ENCODE measurements around the gene HEATR5A. TPM values are rescaled to one million over a fixed set of nuclear protein-coding genes. Genes with fewer than 3 reads are reported as not detected.
"Not testable (repeated sequence)": the region's sequence is repeated elsewhere in the genome, so short reads cannot be mapped to it uniquely, and the experiment has no call there.

The HEATR5A gene
- total and polyA plus RNA-seq, 10 of the 15 experiments (the other 5 are each of a cell fraction or from before 2014, with no cell fraction given): 5.1 to 37.1 (median 13.8) TPM

DNA sequence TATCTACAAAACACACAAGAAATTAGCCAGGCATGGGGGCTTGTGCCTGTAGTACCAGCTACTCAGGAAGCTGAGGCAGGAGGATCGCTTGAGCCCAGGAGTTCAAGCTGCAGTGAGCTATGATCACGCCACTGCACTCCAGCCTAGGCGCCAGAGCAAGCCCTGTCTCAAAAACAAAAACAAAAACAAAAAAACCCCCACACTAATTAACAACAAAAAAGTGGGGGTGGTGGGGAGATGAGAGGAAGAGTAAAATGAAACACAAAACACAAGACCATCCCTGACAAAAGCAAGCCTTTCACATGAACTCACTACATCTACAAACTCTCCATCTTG, 158.9 kb downstream of the HEATR5A start (continued):
- TF ChIP-seq HCFC1 (IDR thresholded peaks at IDR 0.05; ENCODE audit: low read length): no peak
- no peak for TF ChIP-seq ZNF274 (IDR thresholded peaks at IDR 0.05; ENCODE audit: insufficient read depth, insufficient read length)
- TF ChIP-seq KDM1A (IDR thresholded peaks at IDR 0.05; ENCODE audit: borderline replicate concordance): no peak
- TF ChIP-seq ZNF622 (IDR thresholded peaks at IDR 0.05): no peak
- TF ChIP-seq, protein P1, sequence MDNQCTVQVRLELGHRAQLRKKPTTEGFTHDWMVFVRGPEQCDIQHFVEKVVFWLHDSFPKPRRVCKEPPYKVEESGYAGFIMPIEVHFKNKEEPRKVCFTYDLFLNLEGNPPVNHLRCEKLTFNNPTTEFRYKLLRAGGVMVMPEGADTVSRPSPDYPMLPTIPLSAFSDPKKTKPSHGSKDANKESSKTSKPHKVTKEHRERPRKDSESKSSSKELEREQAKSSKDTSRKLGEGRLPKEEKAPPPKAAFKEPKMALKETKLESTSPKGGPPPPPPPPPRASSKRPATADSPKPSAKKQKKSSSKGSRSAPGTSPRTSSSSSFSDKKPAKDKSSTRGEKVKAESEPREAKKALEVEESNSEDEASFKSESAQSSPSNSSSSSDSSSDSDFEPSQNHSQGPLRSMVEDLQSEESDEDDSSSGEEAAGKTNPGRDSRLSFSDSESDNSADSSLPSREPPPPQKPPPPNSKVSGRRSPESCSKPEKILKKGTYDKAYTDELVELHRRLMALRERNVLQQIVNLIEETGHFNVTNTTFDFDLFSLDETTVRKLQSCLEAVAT (IDR thresholded peaks at IDR 0.05): peak; percentile 86
- TF ChIP-seq, protein P2, sequence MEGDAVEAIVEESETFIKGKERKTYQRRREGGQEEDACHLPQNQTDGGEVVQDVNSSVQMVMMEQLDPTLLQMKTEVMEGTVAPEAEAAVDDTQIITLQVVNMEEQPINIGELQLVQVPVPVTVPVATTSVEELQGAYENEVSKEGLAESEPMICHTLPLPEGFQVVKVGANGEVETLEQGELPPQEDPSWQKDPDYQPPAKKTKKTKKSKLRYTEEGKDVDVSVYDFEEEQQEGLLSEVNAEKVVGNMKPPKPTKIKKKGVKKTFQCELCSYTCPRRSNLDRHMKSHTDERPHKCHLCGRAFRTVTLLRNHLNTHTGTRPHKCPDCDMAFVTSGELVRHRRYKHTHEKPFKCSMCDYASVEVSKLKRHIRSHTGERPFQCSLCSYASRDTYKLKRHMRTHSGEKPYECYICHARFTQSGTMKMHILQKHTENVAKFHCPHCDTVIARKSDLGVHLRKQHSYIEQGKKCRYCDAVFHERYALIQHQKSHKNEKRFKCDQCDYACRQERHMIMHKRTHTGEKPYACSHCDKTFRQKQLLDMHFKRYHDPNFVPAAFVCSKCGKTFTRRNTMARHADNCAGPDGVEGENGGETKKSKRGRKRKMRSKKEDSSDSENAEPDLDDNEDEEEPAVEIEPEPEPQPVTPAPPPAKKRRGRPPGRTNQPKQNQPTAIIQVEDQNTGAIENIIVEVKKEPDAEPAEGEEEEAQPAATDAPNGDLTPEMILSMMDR (IDR thresholded peaks at IDR 0.05 in 2 of 3, conservative IDR thresholded peaks at IDR 0.05 in 1 of 3; ENCODE audit: control insufficient read depth in 2 of 3, extremely low read depth in 1 of 3, insufficient read depth in 1 of 3, low read depth in 3 of 3, low read length in 3 of 3): no peak
- TF ChIP-seq HDAC2 (IDR thresholded peaks at IDR 0.05): no peak
- TF ChIP-seq, protein P3, sequence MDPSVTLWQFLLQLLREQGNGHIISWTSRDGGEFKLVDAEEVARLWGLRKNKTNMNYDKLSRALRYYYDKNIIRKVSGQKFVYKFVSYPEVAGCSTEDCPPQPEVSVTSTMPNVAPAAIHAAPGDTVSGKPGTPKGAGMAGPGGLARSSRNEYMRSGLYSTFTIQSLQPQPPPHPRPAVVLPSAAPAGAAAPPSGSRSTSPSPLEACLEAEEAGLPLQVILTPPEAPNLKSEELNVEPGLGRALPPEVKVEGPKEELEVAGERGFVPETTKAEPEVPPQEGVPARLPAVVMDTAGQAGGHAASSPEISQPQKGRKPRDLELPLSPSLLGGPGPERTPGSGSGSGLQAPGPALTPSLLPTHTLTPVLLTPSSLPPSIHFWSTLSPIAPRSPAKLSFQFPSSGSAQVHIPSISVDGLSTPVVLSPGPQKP (IDR thresholded peaks at IDR 0.05; ENCODE audit: low read depth, low read length): no peak
- no peak for TF ChIP-seq SMARCA5 (IDR thresholded peaks at IDR 0.05)
- TF ChIP-seq, protein P4, sequence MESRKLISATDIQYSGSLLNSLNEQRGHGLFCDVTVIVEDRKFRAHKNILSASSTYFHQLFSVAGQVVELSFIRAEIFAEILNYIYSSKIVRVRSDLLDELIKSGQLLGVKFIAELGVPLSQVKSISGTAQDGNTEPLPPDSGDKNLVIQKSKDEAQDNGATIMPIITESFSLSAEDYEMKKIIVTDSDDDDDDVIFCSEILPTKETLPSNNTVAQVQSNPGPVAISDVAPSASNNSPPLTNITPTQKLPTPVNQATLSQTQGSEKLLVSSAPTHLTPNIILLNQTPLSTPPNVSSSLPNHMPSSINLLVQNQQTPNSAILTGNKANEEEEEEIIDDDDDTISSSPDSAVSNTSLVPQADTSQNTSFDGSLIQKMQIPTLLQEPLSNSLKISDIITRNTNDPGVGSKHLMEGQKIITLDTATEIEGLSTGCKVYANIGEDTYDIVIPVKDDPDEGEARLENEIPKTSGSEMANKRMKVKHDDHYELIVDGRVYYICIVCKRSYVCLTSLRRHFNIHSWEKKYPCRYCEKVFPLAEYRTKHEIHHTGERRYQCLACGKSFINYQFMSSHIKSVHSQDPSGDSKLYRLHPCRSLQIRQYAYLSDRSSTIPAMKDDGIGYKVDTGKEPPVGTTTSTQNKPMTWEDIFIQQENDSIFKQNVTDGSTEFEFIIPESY (IDR thresholded peaks at IDR 0.05): 0 out of 2 replicates have a peak, but pooled peaks have one; percentile 60
- TF ChIP-seq NFXL1 (IDR thresholded peaks at IDR 0.05; ENCODE audit: borderline replicate concordance): no peak
- TF ChIP-seq, protein P5, sequence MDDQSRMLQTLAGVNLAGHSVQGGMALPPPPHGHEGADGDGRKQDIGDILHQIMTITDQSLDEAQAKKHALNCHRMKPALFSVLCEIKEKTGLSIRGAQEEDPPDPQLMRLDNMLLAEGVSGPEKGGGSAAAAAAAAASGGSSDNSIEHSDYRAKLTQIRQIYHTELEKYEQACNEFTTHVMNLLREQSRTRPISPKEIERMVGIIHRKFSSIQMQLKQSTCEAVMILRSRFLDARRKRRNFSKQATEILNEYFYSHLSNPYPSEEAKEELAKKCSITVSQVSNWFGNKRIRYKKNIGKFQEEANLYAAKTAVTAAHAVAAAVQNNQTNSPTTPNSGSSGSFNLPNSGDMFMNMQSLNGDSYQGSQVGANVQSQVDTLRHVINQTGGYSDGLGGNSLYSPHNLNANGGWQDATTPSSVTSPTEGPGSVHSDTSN (IDR thresholded peaks at IDR 0.05; ENCODE audit: insufficient replicate concordance, low read depth, low read length): no peak
- TF ChIP-seq NBN (IDR thresholded peaks at IDR 0.05): 0 out of 2 replicates have a peak, but pooled peaks have one; percentile 27
- no peak for TF ChIP-seq MYC (IDR thresholded peaks at IDR 0.05; ENCODE audit: insufficient read depth, insufficient read length, insufficient replicate concordance, low read length, severe bottlenecking)
- no peak for TF ChIP-seq DPF2 (IDR thresholded peaks at IDR 0.05)

DNA sequence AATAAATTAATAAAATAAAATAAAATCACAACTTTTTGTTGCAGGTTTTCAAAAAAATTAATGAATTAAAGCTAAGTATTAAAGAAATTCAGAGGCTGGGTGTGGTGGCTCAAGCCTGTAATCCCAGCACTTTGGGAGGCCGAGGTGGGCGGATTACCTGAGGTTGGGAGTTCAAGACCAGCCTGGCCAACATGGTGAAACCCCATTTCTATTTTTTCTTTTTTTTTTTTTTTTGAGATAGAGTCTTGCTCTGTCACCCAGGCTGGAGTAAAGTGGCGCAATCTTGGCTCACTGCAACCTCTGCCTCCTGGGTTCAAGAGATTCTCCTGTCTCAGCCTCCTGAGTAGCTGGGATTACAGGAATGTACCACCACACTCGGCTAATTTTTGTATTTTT, 161.3 kb downstream of the HEATR5A start:
- RAD21 ChIA-PET (ENCODE audit: unreplicated experiment); BruUV-seq (replicated peaks); H3K79me2 ChIP-seq (ENCODE audit: control insufficient read depth, insufficient read depth, low read length); H3K27ac ChIP-seq (ENCODE audit: control insufficient read depth, insufficient read depth); intact Hi-C loops (cut with micrococcal nuclease; ENCODE audit: unreplicated experiment); ATAC-seq; in situ Hi-C loops (cut with MboI); H4K20me1 ChIP-seq (ENCODE audit: control insufficient read depth, insufficient read depth); POLR2A ChIA-PET; H3K4me3 ChIP-seq; H3K36me3 ChIP-seq (ENCODE audit: control insufficient read depth in 2 of 2, insufficient read depth in 2 of 2, low read length in 1 of 2); H3K4me2 ChIP-seq (ENCODE audit: control insufficient read depth, insufficient read depth); DNase-seq (ENCODE audit: low read depth, low spot score); H2AFZ ChIP-seq (ENCODE audit: control insufficient read depth, low read depth, low read length); FAIRE-seq; H3K9ac ChIP-seq (ENCODE audit: control insufficient read depth, insufficient read depth, low read length); SMC1A ChIA-PET (ENCODE audit: uncharacterized antibody, unreplicated experiment); H3K27me3 ChIP-seq (replicated peaks in 1 of 2; ENCODE audit: control insufficient read depth in 2 of 2, insufficient read depth in 2 of 2, low read length in 1 of 2); H3K9me3 ChIP-seq (replicated peaks; ENCODE audit: control insufficient read depth, insufficient read depth, low read length): not testable (repeated sequence)
- CTCF ChIA-PET: interaction anchor here (1.2 kb wide), 1 partner anchor 18 kb away, joined by 3 read pairs; no protein-coding TSS in a partner anchor
- 76% methylated on average over 4 of the region's 4 CpGs for WGBS (ENCODE audit: insufficient coverage, insufficient replicate concordance, low lambda C conversion rate, missing lambda C conversion rate)
- H3K4me1 ChIP-seq (ENCODE audit: control insufficient read depth, insufficient read depth, low read length): peaks cover 19% of the 10 kb centered on the region
